Transverse colon (tissue), 4 donors: ENCODE results near the gene CDK5RAP2. TPM values are rescaled to one million over a fixed set of nuclear protein-coding genes. Genes with fewer than 3 reads are reported as not detected.

ENCODE experiments used
- DNase-seq: peaks from one replicate; pipeline ENCODE4 v3.0.0-alpha.2; 2019
- H3K27ac ChIP-seq, 4 donors: fragments of 200-600 bp; sonication (generic); 2 replicates each; pipeline ENCODE4 v1.5.1; 2016 to 2018; ENCODE audit warnings: inconsistent platforms in 4 of 4
- H3K27me3 ChIP-seq: fragments of 200-600 bp; sonication (generic); 2 replicates; pipeline ENCODE4 v1.5.1; 2017; ENCODE audit warnings: inconsistent platforms
- H3K36me3 ChIP-seq, 4 donors: fragments of 200-600 bp; sonication (generic); 2 replicates each; pipeline ENCODE4 v1.5.1; 2017 to 2019; ENCODE audit warnings: inconsistent platforms in 4 of 4
- H3K4me1 ChIP-seq, 4 donors: fragments of 200-600 bp; sonication (generic); 2 replicates each; pipeline ENCODE4 v1.5.1; 2017 to 2020; ENCODE audit warnings: inconsistent platforms in 4 of 4
- H3K4me3 ChIP-seq, 4 donors: fragments of 200-600 bp; sonication (generic); 1 replicate in 1 of 4; 2 replicates in 3 of 4; pipeline versions ENCODE4 v1.5.1 to v1.6.1; 2017 to 2019; ENCODE audit warnings: inconsistent platforms in 4 of 4
- H3K9me3 ChIP-seq, 2 donors: fragments of 200-600 bp; sonication (generic); 2 replicates each; pipeline ENCODE4 v1.5.1; 2017 to 2019; ENCODE audit warnings: inconsistent platforms in 2 of 2
- CTCF ChIP-seq, 5 experiments: fragments of 200-600 bp in 3 of 5; fragments of 450-650 bp in 2 of 5; sonication (generic) in 3 of 5; IDR thresholded peaks; 1 replicate in 2 of 5; 2 replicates in 3 of 5; pipeline ENCODE4 v1.5.1; 2016 to 2017; ENCODE audit warnings: antibody characterized with exemption in 5 of 5, inconsistent platforms in 3 of 5, mild to moderate bottlenecking in 2 of 5, moderate library complexity in 1 of 5
- EP300 ChIP-seq: sonication (generic); formaldehyde crosslinking; IDR thresholded peaks from one replicate; pipeline ENCODE4 v1.6.1; 2017; ENCODE audit warnings: antibody characterized with exemption, low read depth
- POLR2A ChIP-seq: fragments of 450-650 bp; IDR thresholded peaks from one replicate; pipeline ENCODE4 v1.6.1; 2016; ENCODE audit warnings: antibody characterized with exemption, mild to moderate bottlenecking, moderate library complexity
- POLR2AphosphoS5 ChIP-seq, 3 donors: sonication (generic); formaldehyde crosslinking; IDR thresholded peaks; one replicate each; pipeline ENCODE4 v1.6.1; 2016; ENCODE audit warnings: antibody characterized with exemption in 3 of 3
- WGBS, 2 donors: methylation state at CpG; one replicate each; pipeline ENCODE4 v1.1.5; 2018; ENCODE audit warnings: low coverage in 1 of 2; 5-methylcytosine and 5-hydroxymethylcytosine counted together
- in situ Hi-C, 4 donors: fragments of 200-750 bp; cut with MboI; loops; one replicate each; pipeline versions ENCODE4 v1.15.0 to v1.15.1; 2017; ENCODE audit warnings: low sequenced_read_pairs in 3 of 4, low pct_ligation_motif_present in 1 of 4, low pct_unique_long_range_greater_than_20kb in 1 of 4
- intact Hi-C: fragments of 100-400 bp; cut with DNase I; formaldehyde crosslinking; loops from one replicate; pipeline ENCODE4 v1.15.1; 2023; ENCODE audit warnings: low total_unique reads
- total RNA-seq, 4 donors: library from RNA; depleted of rRNA; stranded (reverse); fragments of >200 nt; gene quantifications; one replicate each; pipeline ENCODE4 v1.1.0, GENCODE V29; 2016

Gene CDK5RAP2
- total RNA-seq, 4 donors from 2014 or later: 23.6 to 154 (median 28.0) TPM

- no peak overlapping the region for H3K4me3 ChIP-seq
- H3K36me3 ChIP-seq: no peaks in the 10 kb centered on the region
- H3K27me3 ChIP-seq: no peaks in the 10 kb centered on the region
- 83 to 91% methylated on average over 3 to 7 of the region's 7 CpGs for WGBS, 2 donors
- H3K27ac ChIP-seq: no peak overlapping the region
- in situ Hi-C loops (no loop called here), intact Hi-C loops (no loop called here)
- H3K4me1 ChIP-seq: peaks cover 0 to 20% (median 10%) of the 10 kb centered on the region in 4 donors
- H3K9me3 ChIP-seq: peaks cover 0 to 4% of the 10 kb centered on the region in 2 donors
- DNase-seq: no peak
- TF ChIP-seq POLR2AphosphoS5 (IDR thresholded peaks at IDR 0.05): no peak
- TF ChIP-seq EP300: no peak
Observed at GRCh38 chr9:120382453-120382852, 197.5 kb downstream of the CDK5RAP2 start.

- in situ Hi-C loops (no loop called here), intact Hi-C loops (no loop called here)
- no peaks in the 10 kb centered on the region for H3K27me3 ChIP-seq
- TF ChIP-seq CTCF (IDR thresholded peaks at IDR 0.05): no peak
- no peak for TF ChIP-seq POLR2AphosphoS5 (IDR thresholded peaks at IDR 0.05)
- no peak for TF ChIP-seq POLR2A
- TF ChIP-seq EP300: no peak
- no peaks in the 10 kb centered on the region for H3K36me3 ChIP-seq
- WGBS, 2 donors: 89 to 95% methylated on average over 10 of the region's 10 CpGs
- H3K4me3 ChIP-seq: no peak overlapping the region
- no peak overlapping the region for H3K27ac ChIP-seq
- H3K4me1 ChIP-seq: peaks cover 0 to 15% (median 10%) of the 10 kb centered on the region in 4 donors
- H3K9me3 ChIP-seq: peaks cover 0 to 4% of the 10 kb centered on the region in 2 donors
- no peak for DNase-seq
Observed at GRCh38 chr9:120381839-120382238, 198.1 kb downstream of the CDK5RAP2 start.

GRCh38 chr9:120379611-120380010 lies 200.4 kb downstream of the CDK5RAP2 start:
- Histone ChIP-seq H3K36me3 (no peaks in the 10 kb centered on the region), H3K4me3 (no peak overlapping the region), H3K27me3 (no peaks in the 10 kb centered on the region), H3K4me1 (peaks cover 0 to 4% (median 3%) of the 10 kb centered on the region in 4 donors), H3K9me3 (peaks cover 0 to 4% of the 10 kb centered on the region in 2 donors), H3K27ac (no peak overlapping the region)
- no peak for DNase-seq
- in situ Hi-C loops (no loop called here), intact Hi-C loops (no loop called here)
- 96% methylated on average over 8 of the region's 8 CpGs; no CpG with 5 or more reads in 1 of the 2 donors for WGBS, 2 donors
- TF ChIP-seq CTCF (IDR thresholded peaks at IDR 0.05) (no peak), EP300 (no peak), POLR2AphosphoS5 (IDR thresholded peaks at IDR 0.05) (no peak), POLR2A (no peak)

DNA sequence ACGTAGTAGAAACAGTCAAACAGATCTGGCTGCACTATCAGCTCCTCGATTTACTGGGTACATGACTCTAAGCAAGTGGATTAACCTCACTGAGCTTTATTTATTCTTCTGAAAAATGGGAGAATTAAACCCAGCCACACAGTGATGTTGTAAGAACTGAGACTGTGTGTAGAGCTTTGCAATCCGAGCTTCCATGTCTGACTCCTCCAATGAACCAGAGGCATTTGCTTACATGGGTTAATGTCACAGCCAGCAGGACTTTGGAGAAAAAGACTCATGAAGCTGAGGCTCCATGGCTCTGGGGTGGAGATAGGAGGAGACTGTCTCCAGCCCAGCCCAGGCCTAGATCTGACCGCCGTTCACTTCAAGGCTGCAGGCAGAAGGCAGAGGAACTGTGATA lies 201.3 kb downstream of the CDK5RAP2 start:
- H3K9me3 ChIP-seq: peaks cover 0 to 4% of the 10 kb centered on the region in 2 donors
- 92 to 100% methylated on average over 1 to 5 of the region's 5 CpGs for WGBS, 2 donors
- TF ChIP-seq CTCF (IDR thresholded peaks at IDR 0.05) (no peak), POLR2A (no peak), POLR2AphosphoS5 (IDR thresholded peaks at IDR 0.05) (no peak), EP300 (no peak)

More for the DNA sequence above, 201.3 kb downstream of the CDK5RAP2 start:
- Histone ChIP-seq H3K4me1 (no peaks in the 10 kb centered on the region), H3K36me3 (no peaks in the 10 kb centered on the region), H3K4me3 (no peak overlapping the region), H3K27ac (no peak overlapping the region), H3K27me3 (no peaks in the 10 kb centered on the region)
- in situ Hi-C loops (no loop called here), intact Hi-C loops (no loop called here)
- DNase-seq: no peak
